GM23338 (cell line): Measurements from ENCODE around the gene ARL2BP. TPM values are rescaled to one million over a fixed set of nuclear protein-coding genes. Genes with fewer than 3 reads are reported as not detected.

Experiments
- ATAC-seq: fragments of 200-7000 bp; cut with Tn5 transposase; 3 replicates; pipeline ENCODE4 v1.9.1; 2020
- DNase-seq: peaks from one replicate; pipeline ENCODE4 v3.0.0-alpha.2; 2015; ENCODE audit warnings: low spot score
- H2AFZ ChIP-seq: fragments of 200-600 bp; sonication (generic); 2 replicates; pipeline ENCODE4 v1.8.0; 2016; ENCODE audit warnings: antibody characterized with exemption, mild to moderate bottlenecking, moderate library complexity
- H3F3A ChIP-seq: fragments of 200-600 bp; sonication (generic); replicated peaks from 2 replicates; pipeline ENCODE4 v1.8.0; 2017; ENCODE audit warnings: antibody characterized with exemption, mixed run types, low read depth
- H3K27ac ChIP-seq: fragments of 200-600 bp; sonication (generic); 2 replicates; pipeline ENCODE4 v1.6.1; 2016; ENCODE audit warnings: low read depth
- H3K27me3 ChIP-seq: fragments of 200-600 bp; sonication (generic); 2 replicates; pipeline ENCODE4 v1.8.0; 2016; ENCODE audit warnings: mild to moderate bottlenecking, mixed run types, moderate library complexity; ENCODE audit not compliant: insufficient read depth
- H3K36me3 ChIP-seq: fragments of 200-600 bp; sonication (generic); 2 replicates; pipeline ENCODE4 v1.8.0; 2016; ENCODE audit warnings: mild to moderate bottlenecking; ENCODE audit not compliant: insufficient read depth
- H3K4me1 ChIP-seq: fragments of 200-600 bp; sonication (generic); 2 replicates; pipeline ENCODE4 v1.8.0; 2016; ENCODE audit warnings: mild to moderate bottlenecking, moderate library complexity; ENCODE audit not compliant: insufficient read depth
- H3K4me2 ChIP-seq: fragments of 200-600 bp; sonication (generic); 2 replicates; pipeline ENCODE4 v1.7.1; 2017; ENCODE audit warnings: mixed run types
- H3K4me3 ChIP-seq: fragments of 200-600 bp; sonication (generic); 2 replicates; pipeline ENCODE4 v1.6.1; 2016; ENCODE audit warnings: mixed run types
- H3K79me2 ChIP-seq: fragments of 200-600 bp; sonication (generic); replicated peaks from 2 replicates; pipeline ENCODE4 v1.8.0; 2017; ENCODE audit warnings: mild to moderate bottlenecking; ENCODE audit not compliant: insufficient read depth
- H3K9me2 ChIP-seq: fragments of 200-600 bp; sonication (generic); 2 replicates; pipeline ENCODE4 v1.8.0; 2017; ENCODE audit not compliant: insufficient read depth
- H4K20me1 ChIP-seq: fragments of 200-600 bp; sonication (generic); replicated peaks from 2 replicates; pipeline ENCODE4 v1.8.0; 2017; ENCODE audit warnings: mild to moderate bottlenecking; ENCODE audit not compliant: insufficient read depth
- H3K27ac Mint-ChIP-seq: 2 replicates; pipeline ENCODE4 v1.8.0; 2020; ENCODE audit warnings: inconsistent platforms, mild to moderate bottlenecking, moderate library complexity, mixed read lengths
- H3K27me3 Mint-ChIP-seq: 3 replicates; pipeline ENCODE4 v1.8.0; 2022; ENCODE audit warnings: low read depth, mild to moderate bottlenecking, moderate library complexity, mixed read lengths, inconsistent platforms; ENCODE audit not compliant: insufficient read depth, poor library complexity
- H3K36me3 Mint-ChIP-seq: 3 replicates; pipeline ENCODE4 v1.8.0; 2021; ENCODE audit warnings: low read depth, mild to moderate bottlenecking, inconsistent platforms, moderate library complexity, mixed read lengths
- H3K4me1 Mint-ChIP-seq: 3 replicates; pipeline ENCODE4 v1.8.0; 2020; ENCODE audit warnings: mild to moderate bottlenecking, inconsistent platforms, mixed read lengths
- H3K4me3 Mint-ChIP-seq: 3 replicates; pipeline ENCODE4 v1.8.0; 2021; ENCODE audit warnings: moderate library complexity, mild to moderate bottlenecking, inconsistent platforms, mixed read lengths
- H3K9me3 Mint-ChIP-seq: 3 replicates; pipeline ENCODE4 v1.8.0; 2020; ENCODE audit warnings: moderate library complexity, mild to moderate bottlenecking, inconsistent platforms, mixed read lengths
- CREB1 ChIP-seq: fragments of 250-450 bp; sonication (Bioruptor Pico); IDR thresholded peaks from 2 replicates; pipeline ENCODE4 v1.5.0; 2020; ENCODE audit warnings: low read depth, mild to moderate bottlenecking, moderate library complexity
- ETS1 ChIP-seq: IDR thresholded peaks from 2 replicates; pipeline ENCODE4 v1.6.1; 2016; ENCODE audit warnings: antibody characterized with exemption
- EZH2 ChIP-seq: fragments of 200-600 bp; sonication (generic); IDR thresholded peaks from one replicate; pipeline ENCODE4 v1.8.0; 2017; ENCODE audit warnings: antibody characterized with exemption, mild to moderate bottlenecking, low read depth; ENCODE audit not compliant: unreplicated experiment
- JUNB ChIP-seq: IDR thresholded peaks from one replicate; pipeline ENCODE4 v1.6.1; 2016; ENCODE audit warnings: antibody characterized with exemption; ENCODE audit not compliant: unreplicated experiment
- NANOG ChIP-seq: IDR thresholded peaks from 2 replicates; pipeline ENCODE4 v1.6.1; 2016; ENCODE audit warnings: antibody characterized with exemption, borderline replicate concordance
- POLR2AphosphoS5 ChIP-seq: IDR thresholded peaks from 2 replicates; pipeline ENCODE4 v1.6.1; 2016; ENCODE audit warnings: antibody characterized with exemption, low read depth
- STAT1 ChIP-seq: IDR thresholded peaks from one replicate; pipeline ENCODE4 v1.6.1; 2016; ENCODE audit warnings: antibody characterized with exemption; ENCODE audit not compliant: unreplicated experiment
- ZNF331 ChIP-seq: fragments of 250-450 bp; sonication (Bioruptor Pico); IDR thresholded peaks from 2 replicates; pipeline ENCODE4 v1.5.0; 2020; ENCODE audit warnings: low read depth, mild to moderate bottlenecking, moderate library complexity
- polyA plus RNA-seq: library from polyadenylated mRNA; unstranded; fragments of >200 nt; fragmentation: Nextera tagmentation; extraction: Ambion mirVana; gene quantifications from 2 replicates; pipeline ENCODE4 v1.2.1, GENCODE V29; 2016
- total RNA-seq: library from RNA; depleted of rRNA; stranded (reverse); fragments of >200 nt; shearing (Covaris generic); gene quantifications from 2 replicates; pipeline ENCODE4 v1.2.3, GENCODE V29; 2014
- TF ChIP-seq, protein P1 (sequence below), 2 experiments: fragments of 200-600 bp in 1 of 2; sonication (generic) in 1 of 2; conservative IDR thresholded peaks; 2 replicates each; pipeline versions ENCODE4 v1.5.1 to v1.6.1; 2016 to 2017; ENCODE audit warnings: antibody characterized with exemption in 2 of 2, low read depth in 2 of 2, mild to moderate bottlenecking in 2 of 2, moderate library complexity in 1 of 2
- TF ChIP-seq, protein P2 (sequence below): fragments of 250-450 bp; sonication (Bioruptor Pico); IDR thresholded peaks from 2 replicates; pipeline ENCODE4 v1.5.0; 2020; ENCODE audit warnings: mild to moderate bottlenecking, moderate library complexity

The ARL2BP gene
- total and polyA plus RNA-seq, 2 experiments from 2014 or later, result 10.3 to 13.4 TPM

- no peaks in the 10 kb centered on the region for H3K36me3 ChIP-seq
- no peaks in the 10 kb centered on the region for H3K36me3 Mint-ChIP-seq
- no peak overlapping the region for H3K27ac Mint-ChIP-seq
- H3K4me2 ChIP-seq, result no peak overlapping the region; the same call in 1 of the 2 replicates
- no peak overlapping the region for H3K27ac ChIP-seq
- peaks cover 16% of the 10 kb centered on the region for H3K4me1 Mint-ChIP-seq
- no peak for ATAC-seq
- H3K27me3 Mint-ChIP-seq, result peaks cover 11% of the 10 kb centered on the region
- no peak overlapping the region for H3K4me3 Mint-ChIP-seq
- H3K27me3 ChIP-seq, result no peaks in the 10 kb centered on the region
- no peaks in the 10 kb centered on the region for H3F3A ChIP-seq
- no peak for TF ChIP-seq POLR2AphosphoS5
- TF ChIP-seq EZH2, result no peak
- TF ChIP-seq, protein P1, sequence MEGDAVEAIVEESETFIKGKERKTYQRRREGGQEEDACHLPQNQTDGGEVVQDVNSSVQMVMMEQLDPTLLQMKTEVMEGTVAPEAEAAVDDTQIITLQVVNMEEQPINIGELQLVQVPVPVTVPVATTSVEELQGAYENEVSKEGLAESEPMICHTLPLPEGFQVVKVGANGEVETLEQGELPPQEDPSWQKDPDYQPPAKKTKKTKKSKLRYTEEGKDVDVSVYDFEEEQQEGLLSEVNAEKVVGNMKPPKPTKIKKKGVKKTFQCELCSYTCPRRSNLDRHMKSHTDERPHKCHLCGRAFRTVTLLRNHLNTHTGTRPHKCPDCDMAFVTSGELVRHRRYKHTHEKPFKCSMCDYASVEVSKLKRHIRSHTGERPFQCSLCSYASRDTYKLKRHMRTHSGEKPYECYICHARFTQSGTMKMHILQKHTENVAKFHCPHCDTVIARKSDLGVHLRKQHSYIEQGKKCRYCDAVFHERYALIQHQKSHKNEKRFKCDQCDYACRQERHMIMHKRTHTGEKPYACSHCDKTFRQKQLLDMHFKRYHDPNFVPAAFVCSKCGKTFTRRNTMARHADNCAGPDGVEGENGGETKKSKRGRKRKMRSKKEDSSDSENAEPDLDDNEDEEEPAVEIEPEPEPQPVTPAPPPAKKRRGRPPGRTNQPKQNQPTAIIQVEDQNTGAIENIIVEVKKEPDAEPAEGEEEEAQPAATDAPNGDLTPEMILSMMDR (conservative IDR thresholded peaks at IDR 0.05; ENCODE audit: low read depth in 2 of 2), result no peak
- TF ChIP-seq STAT1, result no peak
- no peak overlapping the region for H3K4me3 ChIP-seq
- no peak overlapping the region for H2AFZ ChIP-seq
- H3K4me1 ChIP-seq, result 0 out of 2 replicates have a peak, but pooled peaks cover 6% of the 10 kb centered on the region
- no peak for DNase-seq
- H3K79me2 ChIP-seq, result no peaks in the 10 kb centered on the region
- no peaks in the 10 kb centered on the region for H3K9me2 ChIP-seq
- no peaks in the 10 kb centered on the region for H3K9me3 Mint-ChIP-seq
- no peaks in the 10 kb centered on the region for H4K20me1 ChIP-seq
Measured at GRCh38 chr16:57271063-57271345, 25.9 kb downstream of the ARL2BP start.

- no peaks in the 10 kb centered on the region for H3K36me3 Mint-ChIP-seq
- Histone ChIP-seq H3K4me2 (no peak overlapping the region), H3K36me3 (no peaks in the 10 kb centered on the region), H3K79me2 (no peaks in the 10 kb centered on the region), H3K4me1 (0 out of 2 replicates have a peak, but pooled peaks cover under 1% of the 10 kb centered on the region), H3K27me3 (no peaks in the 10 kb centered on the region), H3K4me3 (no peak overlapping the region), H3K27ac (no peak overlapping the region), H3F3A (no peaks in the 10 kb centered on the region), H2AFZ (no peak overlapping the region), H3K9me2 (no peaks in the 10 kb centered on the region), H4K20me1 (no peaks in the 10 kb centered on the region)
- ATAC-seq (no peak), DNase-seq (no peak)
- H3K27ac Mint-ChIP-seq, result no peak overlapping the region
- no peaks in the 10 kb centered on the region for H3K9me3 Mint-ChIP-seq
- H3K27me3 Mint-ChIP-seq, result peaks cover 4% of the 10 kb centered on the region
- no peak overlapping the region for H3K4me3 Mint-ChIP-seq
- peaks cover 13% of the 10 kb centered on the region for H3K4me1 Mint-ChIP-seq
- TF ChIP-seq JUNB (no peak), ETS1 (no peak), EZH2 (no peak), POLR2AphosphoS5 (no peak), NANOG (no peak), CREB1 (no peak), ZNF331 (CRISPR knock-in tag) (no peak)
- TF ChIP-seq, protein P2, sequence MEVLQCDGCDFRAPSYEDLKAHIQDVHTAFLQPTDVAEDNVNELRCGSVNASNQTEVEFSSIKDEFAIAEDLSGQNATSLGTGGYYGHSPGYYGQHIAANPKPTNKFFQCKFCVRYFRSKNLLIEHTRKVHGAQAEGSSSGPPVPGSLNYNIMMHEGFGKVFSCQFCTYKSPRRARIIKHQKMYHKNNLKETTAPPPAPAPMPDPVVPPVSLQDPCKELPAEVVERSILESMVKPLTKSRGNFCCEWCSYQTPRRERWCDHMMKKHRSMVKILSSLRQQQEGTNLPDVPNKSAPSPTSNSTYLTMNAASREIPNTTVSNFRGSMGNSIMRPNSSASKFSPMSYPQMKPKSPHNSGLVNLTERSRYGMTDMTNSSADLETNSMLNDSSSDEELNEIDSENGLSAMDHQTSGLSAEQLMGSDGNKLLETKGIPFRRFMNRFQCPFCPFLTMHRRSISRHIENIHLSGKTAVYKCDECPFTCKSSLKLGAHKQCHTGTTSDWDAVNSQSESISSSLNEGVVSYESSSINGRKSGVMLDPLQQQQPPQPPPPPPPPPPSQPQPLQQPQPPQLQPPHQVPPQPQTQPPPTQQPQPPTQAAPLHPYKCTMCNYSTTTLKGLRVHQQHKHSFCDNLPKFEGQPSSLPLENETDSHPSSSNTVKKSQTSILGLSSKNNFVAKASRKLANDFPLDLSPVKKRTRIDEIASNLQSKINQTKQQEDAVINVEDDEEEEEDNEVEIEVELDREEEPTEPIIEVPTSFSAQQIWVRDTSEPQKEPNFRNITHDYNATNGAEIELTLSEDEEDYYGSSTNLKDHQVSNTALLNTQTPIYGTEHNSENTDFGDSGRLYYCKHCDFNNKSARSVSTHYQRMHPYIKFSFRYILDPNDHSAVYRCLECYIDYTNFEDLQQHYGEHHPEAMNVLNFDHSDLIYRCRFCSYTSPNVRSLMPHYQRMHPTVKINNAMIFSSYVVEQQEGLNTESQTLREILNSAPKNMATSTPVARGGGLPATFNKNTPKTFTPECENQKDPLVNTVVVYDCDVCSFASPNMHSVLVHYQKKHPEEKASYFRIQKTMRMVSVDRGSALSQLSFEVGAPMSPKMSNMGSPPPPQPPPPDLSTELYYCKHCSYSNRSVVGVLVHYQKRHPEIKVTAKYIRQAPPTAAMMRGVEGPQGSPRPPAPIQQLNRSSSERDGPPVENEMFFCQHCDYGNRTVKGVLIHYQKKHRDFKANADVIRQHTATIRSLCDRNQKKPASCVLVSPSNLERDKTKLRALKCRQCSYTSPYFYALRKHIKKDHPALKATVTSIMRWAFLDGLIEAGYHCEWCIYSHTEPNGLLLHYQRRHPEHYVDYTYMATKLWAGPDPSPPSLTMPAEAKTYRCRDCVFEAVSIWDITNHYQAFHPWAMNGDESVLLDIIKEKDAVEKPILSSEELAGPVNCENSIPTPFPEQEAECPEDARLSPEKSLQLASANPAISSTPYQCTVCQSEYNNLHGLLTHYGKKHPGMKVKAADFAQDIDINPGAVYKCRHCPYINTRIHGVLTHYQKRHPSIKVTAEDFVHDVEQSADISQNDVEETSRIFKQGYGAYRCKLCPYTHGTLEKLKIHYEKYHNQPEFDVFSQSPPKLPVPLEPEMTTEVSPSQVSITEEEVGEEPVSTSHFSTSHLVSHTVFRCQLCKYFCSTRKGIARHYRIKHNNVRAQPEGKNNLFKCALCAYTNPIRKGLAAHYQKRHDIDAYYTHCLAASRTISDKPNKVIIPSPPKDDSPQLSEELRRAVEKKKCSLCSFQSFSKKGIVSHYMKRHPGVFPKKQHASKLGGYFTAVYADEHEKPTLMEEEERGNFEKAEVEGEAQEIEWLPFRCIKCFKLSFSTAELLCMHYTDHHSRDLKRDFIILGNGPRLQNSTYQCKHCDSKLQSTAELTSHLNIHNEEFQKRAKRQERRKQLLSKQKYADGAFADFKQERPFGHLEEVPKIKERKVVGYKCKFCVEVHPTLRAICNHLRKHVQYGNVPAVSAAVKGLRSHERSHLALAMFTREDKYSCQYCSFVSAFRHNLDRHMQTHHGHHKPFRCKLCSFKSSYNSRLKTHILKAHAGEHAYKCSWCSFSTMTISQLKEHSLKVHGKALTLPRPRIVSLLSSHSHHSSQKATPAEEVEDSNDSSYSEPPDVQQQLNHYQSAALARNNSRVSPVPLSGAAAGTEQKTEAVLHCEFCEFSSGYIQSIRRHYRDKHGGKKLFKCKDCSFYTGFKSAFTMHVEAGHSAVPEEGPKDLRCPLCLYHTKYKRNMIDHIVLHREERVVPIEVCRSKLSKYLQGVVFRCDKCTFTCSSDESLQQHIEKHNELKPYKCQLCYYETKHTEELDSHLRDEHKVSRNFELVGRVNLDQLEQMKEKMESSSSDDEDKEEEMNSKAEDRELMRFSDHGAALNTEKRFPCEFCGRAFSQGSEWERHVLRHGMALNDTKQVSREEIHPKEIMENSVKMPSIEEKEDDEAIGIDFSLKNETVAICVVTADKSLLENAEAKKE, result no peak
Measured at GRCh38 chr16:57271867-57272495, 26.9 kb downstream of the ARL2BP start.
